Kidney (tissue), 14 donors: ENCODE data around the gene PLD1. TPM values are rescaled to one million over a fixed set of nuclear protein-coding genes. Genes with fewer than 3 reads are reported as not detected.

ENCODE experiments used
- DNase-seq, 5 donors: peaks; one replicate each; pipeline ENCODE4 v3.0.0-alpha.2; 2013 to 2020
- FAIRE-seq: peaks from 2 replicates; lab custom pipeline; 2012; peaks lifted over from hg19 to GRCh38; lab: Jason Lieb, UNC
- H3K27ac ChIP-seq, 2 donors: one replicate each; pipeline ENCODE4 v1.7.0; 2013; ENCODE audit warnings: low read depth in 2 of 2, low read length in 2 of 2, inconsistent platforms in 1 of 2
- H3K27me3 ChIP-seq: one replicate; pipeline ENCODE4 v1.7.1; 2013; ENCODE audit warnings: low read length, inconsistent platforms; ENCODE audit not compliant: control insufficient read depth, insufficient read depth
- H3K36me3 ChIP-seq, 3 donors: one replicate each; pipeline versions ENCODE4 v1.7.0 to v1.7.1; 2013; ENCODE audit warnings: low read length in 3 of 3, control low read depth in 1 of 3, inconsistent platforms in 1 of 3; ENCODE audit not compliant: insufficient read depth in 3 of 3, control insufficient read depth in 2 of 3
- H3K4me1 ChIP-seq, 3 donors: one replicate each; pipeline versions ENCODE4 v1.7.0 to v1.7.1; 2013; ENCODE audit warnings: low read length in 3 of 3, inconsistent platforms in 1 of 3, low read depth in 1 of 3; ENCODE audit not compliant: control insufficient read depth in 2 of 3, insufficient read depth in 2 of 3
- H3K4me3 ChIP-seq, 3 donors: one replicate each; pipeline versions ENCODE4 v1.7.0 to v1.8.1; 2013; ENCODE audit warnings: low read length in 3 of 3, control low read depth in 1 of 3, inconsistent platforms in 1 of 3
- H3K9ac ChIP-seq, 3 donors: one replicate each; pipeline versions ENCODE4 v1.7.0 to v1.7.1; 2013; ENCODE audit warnings: low read length in 3 of 3, control low read depth in 1 of 3, inconsistent platforms in 1 of 3
- H3K9me3 ChIP-seq, 3 donors: one replicate each; pipeline versions ENCODE4 v1.7.0 to v1.7.1; 2013; ENCODE audit warnings: low read length in 3 of 3, control low read depth in 1 of 3, inconsistent platforms in 1 of 3; ENCODE audit not compliant: control insufficient read depth in 2 of 3, insufficient read depth in 1 of 3
- CTCF ChIP-seq: IDR thresholded peaks from 3 replicates; pipeline ENCODE4 v1.5.1; 2012; ENCODE audit warnings: mild to moderate bottlenecking, moderate library complexity, borderline replicate concordance; ENCODE audit not compliant: insufficient read depth; ENCODE audit errors: extremely low read depth
- intact Hi-C: fragments of 100-400 bp; cut with DNase I; formaldehyde crosslinking; loops from one replicate; pipeline ENCODE4 v1.11.1; 2022
- polyA plus RNA-seq: library from polyadenylated mRNA; stranded (reverse); fragments of 350-450 nt; fragmentation: Illumina TruSeq; extraction: RNeasy Lipid Tissue Mini Kit (QIAGEN cat#74804); gene quantifications from one replicate; pipeline ENCODE4 v1.2.3, GENCODE V29; 2014; ENCODE audit warnings: low read depth, low replicate concordance; ENCODE audit not compliant: insufficient read depth
- total RNA-seq: library from RNA; stranded (reverse); fragmentation: NEBNext Ultra II Directional; extraction: Animal tissue kit (Norgen Biotek cat#: 25700); gene quantifications from one replicate; pipeline ENCODE4 v1.2.1, GENCODE V29; 2021
- donor health status: control.
- donor health status: control.
- donor health status: control.
- donor health status: control.
- donor health status: control.
- donor health status: DM: yes; HTN: yes; CAD: no.
- donor health status: Normal renal cell carcinoma (clear cell type).

PLD1 gene
- total and polyA plus RNA-seq, 2 donors from 2014 or later: 11.2 to 24.3 TPM

- H3K9ac ChIP-seq: no peak overlapping the region
- no peaks in the 10 kb centered on the region for H3K4me1 ChIP-seq
- no peaks in the 10 kb centered on the region for H3K36me3 ChIP-seq
- intact Hi-C loops: no loop called here
- FAIRE-seq: no peak
- H3K27ac ChIP-seq: no peak overlapping the region
- no peak overlapping the region for H3K4me3 ChIP-seq
- no peak for TF ChIP-seq CTCF
- no peak for DNase-seq
- no peaks in the 10 kb centered on the region for H3K9me3 ChIP-seq
- H3K27me3 ChIP-seq: no peaks in the 10 kb centered on the region
Measured at GRCh38 chr3:171755656-171756055, 54.6 kb downstream of the PLD1 start.

DNA sequence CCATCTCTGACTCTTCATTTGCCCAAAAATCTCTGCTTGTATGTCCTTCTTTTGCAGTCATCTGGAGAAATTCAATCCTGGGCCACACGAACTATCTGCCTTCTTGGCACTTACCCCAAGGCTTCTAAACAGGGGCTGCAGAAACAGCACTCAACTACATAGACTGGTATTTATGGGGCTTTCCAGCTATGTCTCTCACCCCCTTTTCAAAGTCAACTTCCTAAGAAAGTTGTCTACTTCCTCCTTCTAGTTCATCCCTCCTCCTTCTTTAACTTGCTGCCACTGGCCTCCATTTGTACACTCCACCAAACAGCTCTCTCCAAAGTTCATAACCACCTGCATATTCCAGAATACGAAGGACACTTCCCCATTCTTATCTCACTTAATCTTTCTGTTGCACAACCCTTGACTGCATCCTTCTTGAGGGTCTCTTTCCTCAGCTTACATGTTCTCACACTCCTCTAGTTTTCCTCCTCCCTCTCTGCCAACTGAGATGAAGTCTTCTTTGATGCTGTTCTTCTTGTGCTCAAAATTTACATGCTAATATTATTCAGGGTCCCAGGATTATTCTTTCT lies 55.2 kb downstream of the PLD1 start:
- Histone ChIP-seq H3K36me3 (no peaks in the 10 kb centered on the region), H3K27ac (no peak overlapping the region), H3K4me3 (no peak overlapping the region), H3K9me3 (no peaks in the 10 kb centered on the region), H3K9ac (no peak overlapping the region), H3K27me3 (no peaks in the 10 kb centered on the region), H3K4me1 (no peaks in the 10 kb centered on the region)
- no peak for TF ChIP-seq CTCF
- FAIRE-seq (no peak), DNase-seq (no peak)
- intact Hi-C loops: no loop called here

DNA sequence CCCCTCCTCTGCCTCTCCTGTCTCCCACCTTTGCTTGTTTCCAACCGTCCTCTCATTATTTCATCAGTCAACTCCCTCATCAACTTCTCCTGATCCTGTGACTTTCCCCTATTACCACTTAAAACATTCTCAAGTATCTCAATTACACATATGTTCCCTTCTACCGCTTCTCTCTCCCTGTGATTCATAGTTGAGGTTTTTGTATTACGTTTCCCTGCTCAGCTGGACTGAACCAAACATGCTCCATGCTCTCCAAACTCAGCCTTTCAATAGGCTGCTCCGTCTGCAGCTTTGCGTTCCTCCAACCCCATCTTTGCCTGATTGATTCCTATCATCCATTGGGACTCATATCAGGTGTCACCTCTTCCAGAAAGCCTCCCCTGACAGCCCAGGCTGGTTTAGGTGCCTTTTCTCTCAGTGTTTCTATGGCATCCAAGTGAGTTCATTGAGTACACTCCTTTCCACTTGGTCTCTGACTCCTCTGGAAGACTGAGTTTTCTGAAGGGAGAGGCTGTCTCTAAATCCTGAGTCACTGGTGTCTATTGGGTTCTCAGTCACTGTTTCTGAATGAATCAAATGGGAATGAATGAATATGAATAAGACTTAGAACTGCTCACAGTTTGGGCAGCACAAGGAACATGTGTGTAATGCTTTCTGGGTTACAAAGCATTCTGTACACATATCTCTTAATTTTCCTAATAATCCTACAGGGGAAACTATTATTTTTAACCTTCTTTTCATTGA lies 56.4 kb downstream of the PLD1 start:
- no peak for FAIRE-seq
- no peak overlapping the region for H3K27ac ChIP-seq
- no peak overlapping the region for H3K4me3 ChIP-seq

More for the DNA sequence above, 56.4 kb downstream of the PLD1 start:
- H3K4me1 ChIP-seq: no peaks in the 10 kb centered on the region
- no peak overlapping the region for H3K9ac ChIP-seq
- no peaks in the 10 kb centered on the region for H3K36me3 ChIP-seq
- H3K9me3 ChIP-seq: no peaks in the 10 kb centered on the region
- intact Hi-C loops: no loop called here
- DNase-seq: no peak
- H3K27me3 ChIP-seq: no peaks in the 10 kb centered on the region
- no peak for TF ChIP-seq CTCF
